ENCODE results near the gene F11. TPM values are rescaled to one million over a fixed set of nuclear protein-coding genes. Genes with fewer than 3 reads are reported as not detected.
"Not testable (repeated sequence)": the region's sequence is repeated elsewhere in the genome, so short reads cannot be mapped to it uniquely, and the experiment has no call there.

F11 gene
- total RNA-seq, 2 donors from 2014 or later, result not detected

DNA sequence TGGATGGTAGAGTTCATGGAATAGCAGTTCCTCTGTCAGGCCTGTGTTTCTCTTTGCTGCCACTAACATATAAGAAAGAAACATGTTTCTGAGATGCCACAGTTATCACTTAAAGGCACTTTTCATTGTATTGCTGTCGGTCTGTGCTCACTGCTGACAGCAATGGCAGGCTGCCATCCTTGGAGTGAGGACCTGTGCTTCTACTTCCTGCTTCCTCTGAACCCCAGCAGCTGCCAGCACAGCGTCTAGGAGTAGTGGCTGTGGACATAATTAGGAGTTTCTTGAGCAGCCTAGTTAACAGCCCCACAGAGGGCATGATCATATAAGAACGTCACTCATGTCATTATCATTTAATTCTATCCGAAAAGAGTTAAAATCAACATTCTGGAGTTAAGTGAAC lies 30.5 kb downstream of the F11 start:
- ATAC-seq (replicated peaks in 1 of 2) (no peak), DNase-seq (no peak)
- Mint-ChIP-seq H3K27me3 (ENCODE audit: low read depth) (peaks cover 19% of the 10 kb centered on the region), H3K36me3 (ENCODE audit: insufficient read depth in 2 of 2) (no peaks in the 10 kb centered on the region), H3K4me1 (ENCODE audit: low read depth) (no peaks in the 10 kb centered on the region), H3K27ac (no peak overlapping the region), H3K4me3 (no peak overlapping the region), H3K9me3 (no peaks in the 10 kb centered on the region)

DNA sequence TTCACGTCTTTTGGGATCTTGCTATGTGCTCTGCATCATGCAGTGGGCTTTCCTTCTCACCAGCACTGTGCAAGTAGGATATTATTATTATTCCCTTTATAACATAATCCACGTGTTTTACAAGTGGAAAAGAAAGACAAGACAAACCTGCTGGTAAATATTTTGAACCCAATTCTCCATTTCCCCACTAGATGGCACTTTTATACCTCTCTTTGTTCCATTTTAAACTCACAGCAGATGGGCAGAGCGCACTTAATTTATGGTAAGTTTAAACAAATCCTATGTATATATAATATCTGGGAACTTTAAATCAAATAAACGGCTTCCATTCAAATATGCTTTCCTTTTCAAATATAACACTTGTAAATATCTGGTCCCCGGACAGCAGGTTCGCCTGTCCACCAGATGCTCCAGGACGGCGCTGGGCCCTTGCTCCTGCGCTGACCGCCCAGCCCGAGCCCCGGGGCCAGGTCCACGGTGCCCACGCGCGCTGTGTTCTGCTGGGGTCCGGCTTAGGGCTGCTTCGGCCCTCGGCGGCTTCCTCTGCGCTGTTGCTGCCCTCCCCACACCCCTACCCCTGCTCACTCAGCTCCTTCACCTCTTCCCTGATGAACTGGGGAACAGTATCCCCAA lies 31.1 kb downstream of the F11 start:
- peaks cover 19% of the 10 kb centered on the region for H3K27me3 Mint-ChIP-seq (ENCODE audit: low read depth)
- H3K36me3 Mint-ChIP-seq (ENCODE audit: insufficient read depth in 2 of 2), result no peaks in the 10 kb centered on the region
- DNase-seq (peak in 1 of 2 donors; percentile 6), ATAC-seq (replicated peaks in 1 of 2) (no peak)
- no peaks in the 10 kb centered on the region for H3K9me3 Mint-ChIP-seq
- no peak overlapping the region for H3K4me3 Mint-ChIP-seq
- no peak overlapping the region for H3K27ac Mint-ChIP-seq
- no peaks in the 10 kb centered on the region for H3K4me1 Mint-ChIP-seq (ENCODE audit: low read depth)

DNA sequence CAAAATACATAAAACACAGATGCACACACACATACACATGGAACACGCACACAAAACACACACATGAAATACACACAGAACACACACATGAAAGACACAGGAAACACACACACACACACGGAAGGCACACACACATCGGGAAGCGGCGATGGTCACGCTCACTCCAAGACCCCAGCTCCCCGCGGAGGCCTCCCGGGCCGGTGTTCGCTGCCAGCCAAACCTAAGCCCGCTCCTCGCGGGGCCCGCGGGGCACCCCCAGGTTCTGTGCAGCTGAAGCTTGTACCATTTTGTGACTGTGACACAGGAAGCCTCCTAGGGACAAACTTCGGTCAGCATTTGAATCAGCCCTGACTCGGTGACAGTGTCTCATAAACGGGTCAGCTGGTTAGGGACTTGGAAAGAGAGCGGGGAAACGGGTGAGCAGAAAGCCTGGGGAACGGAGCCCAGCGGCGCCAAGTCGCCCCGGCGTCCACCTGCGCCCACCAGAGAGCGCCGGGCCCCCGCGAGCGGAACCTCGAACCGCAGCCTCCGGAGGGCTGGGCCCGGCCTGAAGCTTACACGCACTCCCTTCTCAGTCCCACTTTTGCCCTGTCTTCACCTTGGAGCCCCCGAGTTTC lies 32.1 kb downstream of the F11 start:
- peak in 1 of 2 donors; percentile 1 for DNase-seq
- no peaks in the 10 kb centered on the region for H3K9me3 Mint-ChIP-seq

DNA sequence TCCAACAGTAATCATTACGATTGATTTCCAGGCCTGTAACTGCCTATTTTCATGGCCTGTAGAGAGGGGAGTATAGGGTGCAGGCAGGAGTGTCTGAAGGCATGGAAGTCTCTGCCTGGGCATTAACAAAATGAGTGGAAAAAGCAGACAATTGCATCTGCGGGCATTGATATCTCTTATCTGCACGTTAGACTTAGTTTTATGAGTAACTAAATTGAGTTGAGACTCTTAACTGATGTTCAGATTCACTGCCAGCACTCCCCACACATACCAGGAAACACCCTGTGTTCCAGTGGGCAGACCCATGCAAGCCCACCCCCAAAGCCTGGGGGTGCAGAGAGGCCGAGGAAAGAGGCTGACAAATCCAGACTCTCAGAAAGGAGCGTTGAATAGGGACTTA lies 33.3 kb downstream of the F11 start:
- H3K9me3 Mint-ChIP-seq, result no peaks in the 10 kb centered on the region
- H3K27ac Mint-ChIP-seq, result no peak overlapping the region
- H3K36me3 Mint-ChIP-seq (ENCODE audit: insufficient read depth in 2 of 2), result no peaks in the 10 kb centered on the region
- no peak for ATAC-seq (replicated peaks in 1 of 2)
- H3K27me3 Mint-ChIP-seq (ENCODE audit: low read depth), result peaks cover 33% of the 10 kb centered on the region
- DNase-seq, result no peak
- no peaks in the 10 kb centered on the region for H3K4me1 Mint-ChIP-seq (ENCODE audit: low read depth)
- no peak overlapping the region for H3K4me3 Mint-ChIP-seq

More for the DNA sequence above, 32.1 kb downstream of the F11 start:
- Mint-ChIP-seq H3K36me3 (ENCODE audit: insufficient read depth in 2 of 2) (no peaks in the 10 kb centered on the region), H3K4me1 (ENCODE audit: low read depth) (no peaks in the 10 kb centered on the region), H3K4me3 (no peak overlapping the region), H3K27me3 (ENCODE audit: low read depth) (peaks cover 26% of the 10 kb centered on the region), H3K27ac (no peak overlapping the region)
- peak in 1 of 2 donors; percentile 34 for ATAC-seq (replicated peaks in 1 of 2)

DNA sequence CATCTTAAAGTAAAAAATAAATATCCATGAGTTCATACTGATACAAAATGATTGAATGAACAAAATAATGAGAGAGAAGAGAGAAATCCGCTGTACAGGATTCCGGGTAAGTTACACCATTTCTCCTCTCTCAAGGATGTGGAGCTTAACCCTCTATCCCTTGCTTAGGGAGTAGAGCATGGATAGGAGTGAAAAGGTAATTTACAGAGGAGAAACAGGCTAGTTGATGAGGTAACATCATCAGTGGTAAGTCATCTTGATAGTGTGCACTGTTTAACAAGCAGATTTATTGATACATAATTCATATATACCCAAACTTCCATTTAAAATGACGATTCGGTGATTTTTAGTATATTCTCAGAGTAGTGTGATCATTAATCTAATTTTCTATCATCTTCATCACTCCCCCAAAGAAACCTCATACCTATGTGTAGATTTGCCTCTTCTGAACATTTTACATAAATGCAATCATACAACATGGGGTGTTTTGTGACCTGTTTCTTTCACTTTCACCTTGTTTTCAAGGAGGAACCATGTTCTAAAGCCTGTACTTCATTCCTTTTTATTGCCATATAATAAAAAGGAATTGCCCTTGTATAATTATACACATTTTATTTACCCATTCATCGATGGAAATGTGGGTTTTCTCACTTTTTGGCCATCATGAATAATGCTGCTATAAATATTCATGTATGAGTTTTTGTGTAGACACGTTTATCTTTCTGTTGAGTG lies 34.8 kb downstream of the F11 start:
- Mint-ChIP-seq H3K9me3 (no peaks in the 10 kb centered on the region), H3K4me3 (no peak overlapping the region), H3K36me3 (ENCODE audit: insufficient read depth in 2 of 2) (no peaks in the 10 kb centered on the region), H3K27ac (no peak overlapping the region), H3K4me1 (ENCODE audit: low read depth) (no peaks in the 10 kb centered on the region), H3K27me3 (ENCODE audit: low read depth) (peaks cover 34% of the 10 kb centered on the region)
- no peak for DNase-seq
- ATAC-seq (replicated peaks in 1 of 2), result no peak

DNA sequence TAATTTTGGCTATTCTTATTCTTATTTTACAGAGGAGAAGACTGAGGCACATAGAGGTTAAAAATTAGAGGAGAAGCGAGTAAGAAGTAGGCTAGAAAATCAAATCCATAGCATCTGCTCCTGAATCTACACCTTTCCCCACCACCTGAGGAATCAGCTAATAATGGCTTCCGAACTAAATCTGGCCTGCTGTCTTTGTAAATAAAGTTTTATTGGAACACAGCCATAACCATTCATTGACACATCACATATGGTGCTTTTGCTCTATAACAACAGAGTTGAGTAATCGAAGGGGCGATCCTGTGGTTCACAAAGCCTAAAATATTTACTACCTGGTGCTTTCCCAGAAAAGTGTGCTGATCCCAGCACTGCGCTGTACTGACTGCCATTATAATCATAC lies 38.2 kb downstream of the F11 start:
- Mint-ChIP-seq H3K9me3 (no peaks in the 10 kb centered on the region), H3K36me3 (ENCODE audit: insufficient read depth in 2 of 2) (no peaks in the 10 kb centered on the region), H3K27ac (no peak overlapping the region), H3K4me3 (no peak overlapping the region), H3K27me3 (ENCODE audit: low read depth) (peaks cover 37% of the 10 kb centered on the region), H3K4me1 (ENCODE audit: low read depth) (no peaks in the 10 kb centered on the region)
- DNase-seq, result no peak
- ATAC-seq (replicated peaks in 1 of 2), result no peak

DNA sequence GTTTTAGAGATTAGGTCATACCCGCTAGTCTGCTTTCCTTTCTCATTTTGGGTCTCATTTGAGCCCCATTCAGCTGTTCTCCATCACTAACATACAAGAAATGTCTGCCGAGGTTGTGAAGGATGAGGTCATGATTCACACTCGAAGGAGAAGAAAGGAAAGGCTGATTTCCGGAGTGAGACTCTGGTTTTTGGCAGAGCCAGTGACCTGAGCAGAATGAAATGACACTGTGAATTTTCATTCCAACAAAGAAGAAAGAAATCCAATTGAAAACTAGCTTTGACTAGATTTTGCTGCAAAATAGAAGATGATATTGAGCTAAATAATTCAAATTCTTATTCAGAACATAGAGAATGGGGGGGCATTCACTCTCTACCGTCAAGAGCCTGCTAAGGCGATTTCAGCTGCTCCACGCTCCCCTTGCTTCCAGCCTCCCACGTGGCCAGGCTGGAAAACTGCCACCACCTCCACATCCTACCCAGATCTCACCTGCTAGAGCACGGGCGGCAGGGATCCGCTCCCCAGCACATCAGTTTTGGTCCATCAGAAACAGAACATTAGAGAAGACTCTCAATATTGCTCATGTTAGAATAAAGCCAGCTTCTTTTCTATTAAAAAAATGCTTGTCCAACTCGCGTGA lies 39.0 kb downstream of the F11 start:
- DNase-seq, result no peak
- Mint-ChIP-seq H3K9me3 (no peaks in the 10 kb centered on the region), H3K27me3 (ENCODE audit: low read depth) (peaks cover 35% of the 10 kb centered on the region), H3K36me3 (ENCODE audit: insufficient read depth in 2 of 2) (no peaks in the 10 kb centered on the region), H3K4me1 (ENCODE audit: low read depth) (no peaks in the 10 kb centered on the region), H3K27ac (no peak overlapping the region), H3K4me3 (no peak overlapping the region)
- no peak for ATAC-seq (replicated peaks in 1 of 2)

DNA sequence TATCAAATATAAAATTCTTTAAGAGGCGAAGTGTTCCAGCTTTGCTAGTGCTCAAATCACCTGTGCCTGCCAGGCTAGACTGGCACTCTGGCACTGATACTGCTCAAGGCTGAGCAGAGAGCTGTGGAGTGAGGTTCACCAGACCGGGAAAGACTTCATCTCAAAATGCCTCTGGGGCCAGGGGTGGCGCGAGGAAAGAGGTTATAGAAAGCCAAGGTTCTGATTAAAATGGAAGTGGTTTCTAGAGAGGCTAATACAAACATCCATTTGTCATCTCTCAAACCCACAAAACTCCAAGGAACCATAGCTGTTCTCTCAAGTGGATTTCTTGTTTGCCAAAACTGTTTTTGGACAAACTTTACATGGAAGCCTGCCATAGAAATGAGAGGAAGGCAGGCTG lies 41.5 kb downstream of the F11 start:
- H3K27me3 Mint-ChIP-seq (ENCODE audit: low read depth), result peaks cover 40% of the 10 kb centered on the region
- no peak for DNase-seq
- H3K27ac Mint-ChIP-seq, result no peak overlapping the region
- no peak overlapping the region for H3K4me3 Mint-ChIP-seq
- H3K4me1 Mint-ChIP-seq (ENCODE audit: low read depth), result no peaks in the 10 kb centered on the region
- no peak for ATAC-seq (replicated peaks in 1 of 2)
- H3K9me3 Mint-ChIP-seq, result no peaks in the 10 kb centered on the region
- no peaks in the 10 kb centered on the region for H3K36me3 Mint-ChIP-seq (ENCODE audit: insufficient read depth in 2 of 2)

DNA sequence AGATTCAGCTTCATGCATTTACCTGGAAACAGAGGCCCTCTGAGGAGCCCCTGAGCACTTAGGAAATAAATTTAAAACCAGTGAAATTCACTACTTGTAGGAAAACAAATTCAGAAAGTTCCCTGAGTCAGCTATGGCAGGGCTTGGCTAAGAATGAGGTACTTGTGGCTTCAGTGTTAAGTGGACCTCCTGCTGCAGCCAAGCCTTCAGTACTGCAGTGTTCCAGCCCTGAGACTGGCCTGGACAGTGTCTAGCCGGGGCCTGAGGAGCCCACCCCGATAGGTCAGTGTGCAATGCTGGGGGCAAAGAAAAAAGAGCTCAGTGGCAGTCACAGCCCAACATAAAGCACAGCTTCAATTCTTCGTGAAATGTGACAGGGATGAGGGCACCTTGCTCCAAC lies 41.9 kb downstream of the F11 start:
- DNase-seq (no peak), ATAC-seq (replicated peaks in 1 of 2) (no peak)
- no peaks in the 10 kb centered on the region for H3K4me1 Mint-ChIP-seq (ENCODE audit: low read depth)
- no peak overlapping the region for H3K4me3 Mint-ChIP-seq
- no peaks in the 10 kb centered on the region for H3K36me3 Mint-ChIP-seq (ENCODE audit: insufficient read depth in 2 of 2)
- H3K27me3 Mint-ChIP-seq (ENCODE audit: low read depth), result peaks cover 36% of the 10 kb centered on the region
- no peak overlapping the region for H3K27ac Mint-ChIP-seq
- no peaks in the 10 kb centered on the region for H3K9me3 Mint-ChIP-seq

DNA sequence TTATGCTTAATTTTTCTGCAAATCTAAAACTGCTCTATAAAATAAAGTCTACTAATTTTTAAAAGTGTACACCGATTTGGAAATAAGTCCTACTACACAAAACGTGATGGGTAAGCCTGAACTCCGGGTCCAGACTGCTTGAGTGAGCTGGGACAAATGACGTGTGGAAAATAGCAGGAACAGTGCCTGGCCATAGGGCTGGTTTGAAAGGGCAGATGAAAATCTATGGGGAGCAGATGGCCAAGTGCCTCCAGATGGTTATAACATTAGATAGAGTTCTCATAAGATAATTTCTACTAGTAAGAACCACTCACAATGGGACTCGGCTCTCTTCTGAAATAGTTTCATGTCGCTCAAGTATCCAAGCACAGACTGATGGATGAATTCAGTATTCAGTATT lies 52.5 kb downstream of the F11 start:
- H3K9me3 Mint-ChIP-seq, result no peaks in the 10 kb centered on the region
- ATAC-seq (replicated peaks in 1 of 2) (no peak), DNase-seq (no peak)

DNA sequence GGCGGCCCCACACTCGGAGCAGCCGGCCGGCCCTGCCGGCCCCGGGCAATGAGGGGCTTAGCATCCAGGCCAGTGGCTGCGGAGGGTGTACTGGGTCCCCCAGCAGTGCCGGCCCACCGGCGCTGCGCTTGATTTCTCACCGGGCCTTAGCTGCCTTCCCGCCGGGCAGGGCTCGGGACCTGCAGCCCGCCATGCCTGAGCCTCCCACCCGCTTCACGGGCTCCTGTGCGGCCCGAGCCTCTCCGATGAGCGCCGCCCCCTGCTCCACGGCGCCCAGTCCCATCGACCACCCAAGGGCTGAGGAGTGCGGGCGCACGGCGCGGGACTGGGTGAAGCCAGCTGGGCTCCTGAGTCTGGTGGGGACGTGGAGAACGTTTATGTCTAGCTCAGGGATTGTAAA lies 58.7 kb downstream of the F11 start:
- H3K4me1 Mint-ChIP-seq (ENCODE audit: low read depth); DNase-seq; H3K9me3 Mint-ChIP-seq; ATAC-seq (replicated peaks in 1 of 2); H3K4me3 Mint-ChIP-seq; H3K27ac Mint-ChIP-seq; H3K36me3 Mint-ChIP-seq (ENCODE audit: insufficient read depth in 2 of 2); H3K27me3 Mint-ChIP-seq (ENCODE audit: low read depth): not testable (repeated sequence)

More for the DNA sequence above, 52.5 kb downstream of the F11 start:
- Mint-ChIP-seq H3K4me3 (no peak overlapping the region), H3K4me1 (ENCODE audit: low read depth) (no peaks in the 10 kb centered on the region), H3K27me3 (ENCODE audit: low read depth) (peaks cover 8% of the 10 kb centered on the region), H3K27ac (no peak overlapping the region), H3K36me3 (ENCODE audit: insufficient read depth in 2 of 2) (no peaks in the 10 kb centered on the region)

DNA sequence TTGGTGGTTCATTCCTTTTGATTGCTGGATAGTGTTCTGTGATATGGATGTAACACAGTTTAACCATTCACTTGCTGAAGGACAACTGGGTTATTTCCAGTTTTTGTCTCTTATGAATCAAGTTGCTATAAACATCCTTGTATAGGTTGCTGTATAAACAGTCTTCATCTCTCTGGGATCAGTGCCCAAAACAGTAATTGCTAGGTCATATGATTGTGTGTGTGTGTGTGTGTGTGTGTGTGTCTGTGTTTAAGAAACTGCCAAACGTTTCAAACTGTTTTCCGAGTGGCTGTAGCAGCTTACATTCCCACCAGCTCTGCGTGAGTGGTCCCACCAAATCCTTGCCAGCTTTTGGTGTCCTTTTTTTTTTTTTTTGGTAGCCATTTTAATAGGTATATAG lies 60.4 kb downstream of the F11 start:
- Mint-ChIP-seq H3K4me3 (no peak overlapping the region), H3K4me1 (ENCODE audit: low read depth) (no peaks in the 10 kb centered on the region), H3K27ac (no peak overlapping the region), H3K27me3 (ENCODE audit: low read depth) (no peaks in the 10 kb centered on the region), H3K9me3 (peaks cover 0 to 2% of the 10 kb centered on the region in 2 donors), H3K36me3 (ENCODE audit: insufficient read depth in 2 of 2) (no peaks in the 10 kb centered on the region)
- ATAC-seq (replicated peaks in 1 of 2) (no peak), DNase-seq (no peak)

DNA sequence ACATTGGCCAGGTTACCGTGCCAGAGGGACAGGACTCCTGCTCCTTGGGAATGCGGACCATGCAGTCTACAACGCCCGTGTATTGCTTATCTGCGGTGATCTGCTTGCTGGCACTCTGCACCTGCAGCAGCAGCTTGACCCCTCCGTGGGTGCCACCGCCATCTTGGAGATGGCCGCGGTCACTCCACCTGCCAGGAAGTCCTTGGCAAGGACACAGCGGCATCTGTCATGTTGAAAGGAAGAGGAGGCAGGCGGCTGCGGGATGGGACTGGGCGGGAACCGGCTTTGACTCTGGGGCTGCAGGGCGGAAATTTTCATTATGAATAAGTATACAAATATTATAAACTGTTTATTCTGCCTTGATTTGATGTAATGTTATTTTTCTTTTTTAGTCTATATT lies 63.4 kb downstream of the F11 start:
- Mint-ChIP-seq H3K36me3 (ENCODE audit: insufficient read depth in 2 of 2) (peaks cover 0 to 8% of the 10 kb centered on the region in 2 donors), H3K4me3 (no peak overlapping the region), H3K27ac (no peak overlapping the region), H3K27me3 (ENCODE audit: low read depth) (no peaks in the 10 kb centered on the region), H3K9me3 (peaks cover 5 to 7% of the 10 kb centered on the region in 2 donors), H3K4me1 (ENCODE audit: low read depth) (no peaks in the 10 kb centered on the region)
- no peak for ATAC-seq (replicated peaks in 1 of 2)
- no peak for DNase-seq

Measured in activated T-cell treated with anti-CD3 and anti-CD28 coated beads, Interleukin-2, amount 50 U/mL, for 72 hours (primary cell).